ENCODE measurements around the gene JAG1. TPM values are rescaled to one million over a fixed set of nuclear protein-coding genes. Genes with fewer than 3 reads are reported as not detected.
A peak's percentile ranks its signal among the peaks of the same experiment; 100 is the strongest.

The JAG1 gene
- total RNA-seq, 4 donors from 2014 or later, result 34.3 to 81.9 (median 45.7) TPM

- H3K9me3 ChIP-seq, result no peaks in the 10 kb centered on the region
- peaks cover 0 to 80% (median 21%) of the 10 kb centered on the region in 3 donors for H3K4me1 ChIP-seq
- no peak overlapping the region for H3K4me3 ChIP-seq
- no peaks in the 10 kb centered on the region for H3K27me3 ChIP-seq
- peak overlapping the region in 2 of 4 donors; percentile 53 to 75 for H3K27ac ChIP-seq
- H3K36me3 ChIP-seq, result peaks cover 0 to 62% of the 10 kb centered on the region in 2 donors
- 62 to 69% methylated on average over 9 of the region's 15 CpGs for WGBS, 2 donors (ENCODE audit: low coverage in 1 of 2)
- no peak for TF ChIP-seq POLR2A (IDR thresholded peaks at IDR 0.05)
- TF ChIP-seq POLR2AphosphoS5 (IDR thresholded peaks at IDR 0.05), result no peak
- no peak for TF ChIP-seq CTCF (IDR thresholded peaks at IDR 0.05)
- no peak for TF ChIP-seq EP300 (IDR thresholded peaks at IDR 0.05)
- ATAC-seq, result no peak
Observed at GRCh38 chr20:10655720-10656669, 17.8 kb downstream of the JAG1 start.

- no peak for ATAC-seq
- peaks cover 0 to 69% of the 10 kb centered on the region in 2 donors for H3K36me3 ChIP-seq
- no peaks in the 10 kb centered on the region for H3K9me3 ChIP-seq
- H3K27me3 ChIP-seq, result no peaks in the 10 kb centered on the region
- 51 to 60% methylated on average over 1 to 6 of the region's 7 CpGs for WGBS, 2 donors (ENCODE audit: low coverage in 1 of 2)
- H3K4me1 ChIP-seq, result peaks cover 0 to 72% (median 19%) of the 10 kb centered on the region in 3 donors
- TF ChIP-seq CTCF (IDR thresholded peaks at IDR 0.05) (no peak), EP300 (IDR thresholded peaks at IDR 0.05) (no peak), POLR2A (IDR thresholded peaks at IDR 0.05) (no peak), POLR2AphosphoS5 (IDR thresholded peaks at IDR 0.05) (no peak)
- no peak overlapping the region for H3K4me3 ChIP-seq
- peak overlapping the region in 3 of 4 donors; percentile 53 to 75 (median 54) for H3K27ac ChIP-seq
Observed at GRCh38 chr20:10654630-10655029, 19.2 kb downstream of the JAG1 start.

GRCh38 chr20:10654250-10654610 lies 19.6 kb downstream of the JAG1 start:
- Histone ChIP-seq H3K36me3 (peaks cover 0 to 72% of the 10 kb centered on the region in 2 donors), H3K4me3 (peak overlapping the region in 1 of 2 donors; percentile 39), H3K9me3 (no peaks in the 10 kb centered on the region), H3K4me1 (peaks cover 0 to 68% (median 19%) of the 10 kb centered on the region in 3 donors), H3K27ac (peak overlapping the region; percentile 35 to 75 (median 54)), H3K27me3 (no peaks in the 10 kb centered on the region)
- ATAC-seq, result no peak
- TF ChIP-seq POLR2A (IDR thresholded peaks at IDR 0.05) (no peak), POLR2AphosphoS5 (IDR thresholded peaks at IDR 0.05) (no peak)

- Histone ChIP-seq H3K9me3 (no peaks in the 10 kb centered on the region), H3K27ac (peak overlapping the region; percentile 35 to 75 (median 58)), H3K36me3 (peaks cover 0 to 77% of the 10 kb centered on the region in 2 donors), H3K4me1 (peaks cover 0 to 68% (median 19%) of the 10 kb centered on the region in 3 donors), H3K4me3 (peak overlapping the region; percentile 15 to 39), H3K27me3 (no peaks in the 10 kb centered on the region)
- WGBS, 2 donors (ENCODE audit: low coverage in 1 of 2), result 11 to 51% methylated on average over 9 to 10 of the region's 13 CpGs
- peak; percentile 41 for TF ChIP-seq POLR2AphosphoS5 (IDR thresholded peaks at IDR 0.05)
- no peak for TF ChIP-seq EP300 (IDR thresholded peaks at IDR 0.05)
- peak; percentile 58 for ATAC-seq
Observed at GRCh38 chr20:10653599-10654249, 20.1 kb downstream of the JAG1 start.

GRCh38 chr20:10652660-10653261 lies 21.0 kb downstream of the JAG1 start:
- WGBS, 2 donors (ENCODE audit: low coverage in 1 of 2), result 20 to 52% methylated on average over 3 to 9 of the region's 9 CpGs
- H3K36me3 ChIP-seq, result peaks cover 0 to 77% of the 10 kb centered on the region in 2 donors
- peak overlapping the region in 1 of 2 donors; percentile 39 for H3K4me3 ChIP-seq
- H3K4me1 ChIP-seq, result peaks cover 0 to 66% (median 19%) of the 10 kb centered on the region in 3 donors
- ATAC-seq, result no peak
- no peak for TF ChIP-seq POLR2AphosphoS5 (IDR thresholded peaks at IDR 0.05)
- no peak for TF ChIP-seq CTCF (IDR thresholded peaks at IDR 0.05)
- no peaks in the 10 kb centered on the region for H3K27me3 ChIP-seq
- H3K9me3 ChIP-seq, result no peaks in the 10 kb centered on the region
- H3K27ac ChIP-seq, result peak overlapping the region in 3 of 4 donors; percentile 53 to 75 (median 64)
